Measurements from ENCODE around the gene PER1. TPM values are rescaled to one million over a fixed set of nuclear protein-coding genes. Genes with fewer than 3 reads are reported as not detected.
"Not testable (repeated sequence)": the region's sequence is repeated elsewhere in the genome, so short reads cannot be mapped to it uniquely, and the experiment has no call there.

Gene PER1
- total and polyA plus RNA-seq, 2 donors from 2014 or later = 25.2 to 161 TPM

- Histone ChIP-seq H3K9me3 (ENCODE audit: control insufficient read depth in 2 of 3, insufficient read depth in 1 of 3, low read length in 3 of 3) (no peaks in the 10 kb centered on the region), H3K4me3 (ENCODE audit: low read length in 3 of 3) (peak overlapping the region; percentile 62 to 92 (median 83)), H3K9ac (ENCODE audit: low read length in 3 of 3) (peak overlapping the region; percentile 77 to 86 (median 86)), H3K27ac (ENCODE audit: low read depth in 2 of 2, low read length in 2 of 2) (peak overlapping the region; percentile 93 to 95), H3K27me3 (ENCODE audit: control insufficient read depth, insufficient read depth, low read length) (no peaks in the 10 kb centered on the region), H3K4me1 (ENCODE audit: control insufficient read depth in 2 of 3, insufficient read depth in 2 of 3, low read depth in 1 of 3, low read length in 3 of 3) (peaks cover 0 to 24% (median 11%) of the 10 kb centered on the region in 3 donors), H3K36me3 (ENCODE audit: control insufficient read depth in 2 of 3, insufficient read depth in 3 of 3, low read length in 3 of 3) (no peaks in the 10 kb centered on the region)
- no peak for TF ChIP-seq CTCF (IDR thresholded peaks at IDR 0.05; ENCODE audit: borderline replicate concordance, extremely low read depth, insufficient read depth)
- FAIRE-seq (peak; percentile 67), DNase-seq (peak; percentile 85 to 98 (median 90))
- intact Hi-C loops (cut with DNase I) = no loop called here
These were observed 21.1 kb upstream of the PER1 start for GRCh38 chr17:8173056-8173870.

- H3K9ac ChIP-seq (ENCODE audit: low read length in 3 of 3); H3K27ac ChIP-seq (ENCODE audit: low read depth in 2 of 2, low read length in 2 of 2); H3K4me3 ChIP-seq (ENCODE audit: low read length in 3 of 3); H3K36me3 ChIP-seq (ENCODE audit: control insufficient read depth in 2 of 3, insufficient read depth in 3 of 3, low read length in 3 of 3); intact Hi-C loops (cut with DNase I); H3K9me3 ChIP-seq (ENCODE audit: control insufficient read depth in 2 of 3, insufficient read depth in 1 of 3, low read length in 3 of 3); H3K27me3 ChIP-seq (ENCODE audit: control insufficient read depth, insufficient read depth, low read length); FAIRE-seq: not testable (repeated sequence)
- DNase-seq = peak in 4 of 5 donors; percentile 43 to 69 (median 48)
- peaks cover 0 to 12% (median 4%) of the 10 kb centered on the region in 3 donors for H3K4me1 ChIP-seq (ENCODE audit: control insufficient read depth in 2 of 3, insufficient read depth in 2 of 3, low read depth in 1 of 3, low read length in 3 of 3)
These were observed 18.0 kb upstream of the PER1 start for GRCh38 chr17:8170186-8170585.

GRCh38 chr17:8167526-8167925 is 15.3 kb upstream of the PER1 start:
- no peak for TF ChIP-seq CTCF (IDR thresholded peaks at IDR 0.05; ENCODE audit: borderline replicate concordance, extremely low read depth, insufficient read depth)
- Histone ChIP-seq H3K4me3 (ENCODE audit: low read length in 3 of 3) (no peak overlapping the region), H3K9ac (ENCODE audit: low read length in 3 of 3) (no peak overlapping the region), H3K4me1 (ENCODE audit: control insufficient read depth in 2 of 3, insufficient read depth in 2 of 3, low read depth in 1 of 3, low read length in 3 of 3) (peaks cover 0 to 14% (median 12%) of the 10 kb centered on the region in 3 donors), H3K36me3 (ENCODE audit: control insufficient read depth in 2 of 3, insufficient read depth in 3 of 3, low read length in 3 of 3) (no peaks in the 10 kb centered on the region), H3K27me3 (ENCODE audit: control insufficient read depth, insufficient read depth, low read length) (no peaks in the 10 kb centered on the region), H3K27ac (ENCODE audit: low read depth in 2 of 2, low read length in 2 of 2) (no peak overlapping the region), H3K9me3 (ENCODE audit: control insufficient read depth in 2 of 3, insufficient read depth in 1 of 3, low read length in 3 of 3) (no peaks in the 10 kb centered on the region)
- FAIRE-seq (no peak), DNase-seq (no peak)
- intact Hi-C loops (cut with DNase I) = no loop called here

- no peak for TF ChIP-seq CTCF (IDR thresholded peaks at IDR 0.05; ENCODE audit: borderline replicate concordance, extremely low read depth, insufficient read depth)
- no peak overlapping the region for H3K9ac ChIP-seq (ENCODE audit: low read length in 3 of 3)
- no peaks in the 10 kb centered on the region for H3K9me3 ChIP-seq (ENCODE audit: control insufficient read depth in 2 of 3, insufficient read depth in 1 of 3, low read length in 3 of 3)
- no peak for FAIRE-seq
- H3K4me1 ChIP-seq (ENCODE audit: control insufficient read depth in 2 of 3, insufficient read depth in 2 of 3, low read depth in 1 of 3, low read length in 3 of 3) = peaks cover 0 to 15% (median 13%) of the 10 kb centered on the region in 3 donors
- H3K4me3 ChIP-seq (ENCODE audit: low read length in 3 of 3) = no peak overlapping the region
- intact Hi-C loops (cut with DNase I) = no loop called here
- no peaks in the 10 kb centered on the region for H3K36me3 ChIP-seq (ENCODE audit: control insufficient read depth in 2 of 3, insufficient read depth in 3 of 3, low read length in 3 of 3)
- DNase-seq = peak in 1 of 5 donors; percentile 68
- no peak overlapping the region for H3K27ac ChIP-seq (ENCODE audit: low read depth in 2 of 2, low read length in 2 of 2)
- no peaks in the 10 kb centered on the region for H3K27me3 ChIP-seq (ENCODE audit: control insufficient read depth, insufficient read depth, low read length)
These were observed 14.5 kb upstream of the PER1 start for GRCh38 chr17:8166731-8167130.
